Measurements from ENCODE around the gene SLC17A5.
"Not testable (repeated sequence)": the region's sequence is repeated elsewhere in the genome, so short reads cannot be mapped to it uniquely, and the experiment has no call there.

Gene SLC17A5

GRCh38 chr6:73653571-73654424 is at the start of gene SLC17A5:
Gene SLC17A5 (minus strand): TSS chr6:73653992. CDS start chr6:73653886, 106 bp downstream.
- no peaks in the 10 kb centered on the region for H3K9me3 Mint-ChIP-seq
- H3K36me3 Mint-ChIP-seq: peaks cover 4% of the 10 kb centered on the region
- CTCF ChIA-PET: interaction anchor here (0.8 to 4.0 kb wide), 15 partner anchors 10 to 192 kb away, joined by 3 to 15 read pairs (median 4); no protein-coding TSS in a partner anchor
- peaks cover 30% of the 10 kb centered on the region for H3K4me1 Mint-ChIP-seq
- no peaks in the 10 kb centered on the region for H3K27me3 Mint-ChIP-seq
- peak; percentile 93 for DNase-seq
- peak within 1 kb of the TSS; percentile 96 for H3K27ac Mint-ChIP-seq
- peak within 1 kb of the TSS; percentile 98 for H3K4me3 Mint-ChIP-seq

GRCh38 chr6:73703466-73703865 is 49.7 kb upstream of the SLC17A5 start:
- Mint-ChIP-seq H3K27me3 (no peaks in the 10 kb centered on the region), H3K9me3 (no peaks in the 10 kb centered on the region), H3K27ac (no peak overlapping the region), H3K4me1 (peaks cover 5% of the 10 kb centered on the region), H3K4me3 (no peak overlapping the region), H3K36me3 (peaks cover 14% of the 10 kb centered on the region)
- DNase-seq: no peak
- CTCF ChIA-PET: interaction anchor here (1.9 kb wide), 1 partner anchor 30 kb away, joined by 5 read pairs; no protein-coding TSS in a partner anchor

- Mint-ChIP-seq H3K4me1 (peaks cover 13% of the 10 kb centered on the region), H3K27me3 (no peaks in the 10 kb centered on the region), H3K27ac (no peak overlapping the region), H3K36me3 (peaks cover 21% of the 10 kb centered on the region), H3K4me3 (no peak overlapping the region), H3K9me3 (no peaks in the 10 kb centered on the region)
- CTCF ChIA-PET: interaction anchor here (1.9 kb wide), 1 partner anchor 31 kb away, joined by 5 read pairs; no protein-coding TSS in a partner anchor
- no peak for DNase-seq
Observed at GRCh38 chr6:73702444-73702843, 48.7 kb upstream of the SLC17A5 start.

GRCh38 chr6:73699676-73700459 is 46.1 kb upstream of the SLC17A5 start:
- no peaks in the 10 kb centered on the region for H3K27me3 Mint-ChIP-seq
- CTCF ChIA-PET: interaction anchor here (0.7 to 2.0 kb wide), 2 partner anchors 33 to 1505 kb away, joined by 5 read pairs; no protein-coding TSS in a partner anchor
- no peak for DNase-seq
- H3K27ac Mint-ChIP-seq: no peak overlapping the region
- H3K36me3 Mint-ChIP-seq: peaks cover 23% of the 10 kb centered on the region
- no peak overlapping the region for H3K4me3 Mint-ChIP-seq
- H3K9me3 Mint-ChIP-seq: no peaks in the 10 kb centered on the region
- H3K4me1 Mint-ChIP-seq: peaks cover 35% of the 10 kb centered on the region

GRCh38 chr6:73696966-73697655 is 43.3 kb upstream of the SLC17A5 start:
- H3K9me3 Mint-ChIP-seq: peaks cover 3% of the 10 kb centered on the region
- CTCF ChIA-PET: no interaction called here
- H3K36me3 Mint-ChIP-seq: peaks cover 17% of the 10 kb centered on the region
- H3K4me3 Mint-ChIP-seq: peak overlapping the region; percentile 90
- peaks cover 42% of the 10 kb centered on the region for H3K4me1 Mint-ChIP-seq
- peak; percentile 20 for DNase-seq
- H3K27me3 Mint-ChIP-seq: peaks cover 3% of the 10 kb centered on the region
- peak overlapping the region; percentile 94 for H3K27ac Mint-ChIP-seq

- H3K4me3 Mint-ChIP-seq: peak within 1 kb of the TSS; percentile 90
- H3K9me3 Mint-ChIP-seq: peaks cover 3% of the 10 kb centered on the region
- CTCF ChIA-PET: interaction anchor here (0.7 to 1.2 kb wide), 4 partner anchors 35 to 180 kb away, joined by 4 to 9 read pairs (median 4); no protein-coding TSS in a partner anchor
- DNase-seq: peak; percentile 78
- H3K4me1 Mint-ChIP-seq: peaks cover 42% of the 10 kb centered on the region
- H3K27ac Mint-ChIP-seq: peak within 1 kb of the TSS; percentile 94
- H3K27me3 Mint-ChIP-seq: peaks cover 7% of the 10 kb centered on the region
- peaks cover 15% of the 10 kb centered on the region for H3K36me3 Mint-ChIP-seq
Observed at GRCh38 chr6:73695619-73696421, 42.0 kb upstream of the SLC17A5 start, which contains the start of gene CD109. Gene CD109 (plus strand): TSS chr6:73696203. CDS start chr6:73696216, 13 bp downstream.

GRCh38 chr6:73694711-73695411 is 41.1 kb upstream of the SLC17A5 start:
- Mint-ChIP-seq H3K27me3 (peaks cover 13% of the 10 kb centered on the region), H3K4me3 (peak overlapping the region; percentile 90), H3K27ac (peak overlapping the region; percentile 94), H3K9me3 (peaks cover 3% of the 10 kb centered on the region), H3K36me3 (peaks cover 15% of the 10 kb centered on the region), H3K4me1 (peaks cover 42% of the 10 kb centered on the region)
- peak; percentile 23 for DNase-seq
- CTCF ChIA-PET: interaction anchor here (0.7 to 3.5 kb wide), 7 partner anchors 19 to 180 kb away, joined by 3 to 20 read pairs (median 4); no protein-coding TSS in a partner anchor

GRCh38 chr6:73691512-73691911 is 37.7 kb upstream of the SLC17A5 start:
- CTCF ChIA-PET: interaction anchor here (1.7 to 3.5 kb wide), 2 partner anchors 15 to 41 kb away, joined by 5 to 20 read pairs; no protein-coding TSS in a partner anchor

GRCh38 chr6:73690056-73690455 is 36.3 kb upstream of the SLC17A5 start:
- no peak overlapping the region for H3K4me3 Mint-ChIP-seq
- no peaks in the 10 kb centered on the region for H3K36me3 Mint-ChIP-seq
- CTCF ChIA-PET: no interaction called here
- DNase-seq: no peak
- H3K4me1 Mint-ChIP-seq: peaks cover 9% of the 10 kb centered on the region
- H3K27ac Mint-ChIP-seq: no peak overlapping the region
- H3K27me3 Mint-ChIP-seq: peaks cover 43% of the 10 kb centered on the region
- H3K9me3 Mint-ChIP-seq: peaks cover 3% of the 10 kb centered on the region

More at GRCh38 chr6:73691512-73691911, 37.7 kb upstream of the SLC17A5 start:
- H3K4me1 Mint-ChIP-seq: peaks cover 20% of the 10 kb centered on the region
- peaks cover 3% of the 10 kb centered on the region for H3K9me3 Mint-ChIP-seq
- no peak for DNase-seq
- H3K27me3 Mint-ChIP-seq: peaks cover 36% of the 10 kb centered on the region
- H3K4me3 Mint-ChIP-seq: no peak overlapping the region
- no peaks in the 10 kb centered on the region for H3K36me3 Mint-ChIP-seq
- H3K27ac Mint-ChIP-seq: no peak overlapping the region

- Mint-ChIP-seq H3K27ac (no peak overlapping the region), H3K4me3 (no peak overlapping the region), H3K9me3 (peaks cover 6% of the 10 kb centered on the region), H3K27me3 (peaks cover 54% of the 10 kb centered on the region), H3K36me3 (no peaks in the 10 kb centered on the region), H3K4me1 (no peaks in the 10 kb centered on the region)
- no peak for DNase-seq
- CTCF ChIA-PET: interaction anchor here (1.8 kb wide), 1 partner anchor 13 kb away, joined by 6 read pairs; no protein-coding TSS in a partner anchor
Observed at GRCh38 chr6:73688351-73688750, 34.6 kb upstream of the SLC17A5 start.

GRCh38 chr6:73683574-73683973 is 29.8 kb upstream of the SLC17A5 start:
- H3K9me3 Mint-ChIP-seq, DNase-seq, CTCF ChIA-PET: not testable (repeated sequence)

GRCh38 chr6:73680289-73680918 is 26.6 kb upstream of the SLC17A5 start:
- Mint-ChIP-seq H3K36me3 (no peaks in the 10 kb centered on the region), H3K27ac (no peak overlapping the region), H3K9me3 (peaks cover 4% of the 10 kb centered on the region), H3K4me1 (no peaks in the 10 kb centered on the region), H3K4me3 (no peak overlapping the region), H3K27me3 (peaks cover 50% of the 10 kb centered on the region)
- CTCF ChIA-PET: interaction anchor here (0.6 to 1.2 kb wide), 2 partner anchors 53 to 1589 kb away, joined by 3 read pairs; no protein-coding TSS in a partner anchor
- no peak for DNase-seq

More at GRCh38 chr6:73683574-73683973, 29.8 kb upstream of the SLC17A5 start:
- H3K36me3 Mint-ChIP-seq, H3K4me1 Mint-ChIP-seq, H3K4me3 Mint-ChIP-seq, H3K27ac Mint-ChIP-seq: not testable (repeated sequence)
- H3K27me3 Mint-ChIP-seq: peaks cover 63% of the 10 kb centered on the region

Measured in activated naive CD4-positive, alpha-beta T cell treated with anti-CD3 and anti-CD28 coated beads, Interleukin-2, amount 10 ng/mL, durations not matched to agents 7 days and 5 days (primary cell).